LNCaP clone FGC (cell line): Measurements from ENCODE around the gene STXBP2.

Experiments used
- DNase-seq: peaks from one replicate; pipeline ENCODE4 v3.0.0-alpha.2; 2011; ENCODE audit warnings: low read depth
- H3K4me3 ChIP-seq: 2 replicates; pipeline ENCODE4 v1.5.1; 2011; ENCODE audit warnings: mild to moderate bottlenecking, low read depth, low read length, control low read depth
- TF ChIP-seq, protein P1 (sequence below): IDR thresholded peaks from 2 replicates; pipeline ENCODE4 v1.5.1; 2012; ENCODE audit warnings: mild to moderate bottlenecking; ENCODE audit not compliant: control insufficient read depth, insufficient read depth; ENCODE audit errors: extremely low read depth

Gene STXBP2

GRCh38 chr19:7681340-7682174 is 44.6 kb downstream of the STXBP2 start:
- DNase-seq, result no peak
- TF ChIP-seq, protein P1, sequence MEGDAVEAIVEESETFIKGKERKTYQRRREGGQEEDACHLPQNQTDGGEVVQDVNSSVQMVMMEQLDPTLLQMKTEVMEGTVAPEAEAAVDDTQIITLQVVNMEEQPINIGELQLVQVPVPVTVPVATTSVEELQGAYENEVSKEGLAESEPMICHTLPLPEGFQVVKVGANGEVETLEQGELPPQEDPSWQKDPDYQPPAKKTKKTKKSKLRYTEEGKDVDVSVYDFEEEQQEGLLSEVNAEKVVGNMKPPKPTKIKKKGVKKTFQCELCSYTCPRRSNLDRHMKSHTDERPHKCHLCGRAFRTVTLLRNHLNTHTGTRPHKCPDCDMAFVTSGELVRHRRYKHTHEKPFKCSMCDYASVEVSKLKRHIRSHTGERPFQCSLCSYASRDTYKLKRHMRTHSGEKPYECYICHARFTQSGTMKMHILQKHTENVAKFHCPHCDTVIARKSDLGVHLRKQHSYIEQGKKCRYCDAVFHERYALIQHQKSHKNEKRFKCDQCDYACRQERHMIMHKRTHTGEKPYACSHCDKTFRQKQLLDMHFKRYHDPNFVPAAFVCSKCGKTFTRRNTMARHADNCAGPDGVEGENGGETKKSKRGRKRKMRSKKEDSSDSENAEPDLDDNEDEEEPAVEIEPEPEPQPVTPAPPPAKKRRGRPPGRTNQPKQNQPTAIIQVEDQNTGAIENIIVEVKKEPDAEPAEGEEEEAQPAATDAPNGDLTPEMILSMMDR, result peak; percentile 69
- peak overlapping the region; percentile 85 for H3K4me3 ChIP-seq

DNA sequence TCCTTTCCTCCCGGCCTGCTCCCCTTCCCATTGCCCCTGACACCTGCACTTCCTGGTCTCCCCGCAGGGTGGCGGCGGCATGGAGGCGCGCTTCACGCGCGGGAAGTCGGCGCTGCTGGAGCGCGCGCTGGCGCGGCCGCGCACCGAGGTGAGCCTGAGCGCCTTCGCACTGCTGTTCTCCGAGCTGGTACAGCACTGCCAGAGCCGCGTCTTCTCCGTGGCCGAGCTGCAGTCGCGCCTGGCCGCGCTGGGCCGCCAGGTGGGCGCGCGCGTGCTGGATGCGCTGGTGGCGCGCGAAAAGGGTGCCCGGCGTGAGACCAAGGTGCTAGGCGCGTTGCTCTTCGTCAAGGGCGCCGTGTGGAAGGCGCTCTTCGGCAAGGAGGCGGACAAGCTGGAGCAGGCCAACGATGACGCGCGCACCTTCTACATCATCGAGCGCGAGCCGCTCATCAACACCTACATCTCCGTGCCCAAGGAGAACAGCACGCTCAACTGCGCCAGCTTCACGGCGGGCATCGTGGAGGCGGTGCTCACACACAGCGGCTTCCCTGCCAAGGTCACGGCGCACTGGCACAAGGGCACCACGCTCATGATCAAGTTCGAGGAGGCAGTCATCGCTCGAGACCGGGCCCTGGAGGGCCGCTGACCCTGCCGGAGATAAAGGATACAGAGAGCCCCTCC is 45.4 kb downstream of the STXBP2 start:
- DNase-seq, result no peak
- H3K4me3 ChIP-seq, result peak overlapping the region; percentile 85
- TF ChIP-seq, protein P1, result no peak

GRCh38 chr19:7685546-7686445 is 48.9 kb downstream of the STXBP2 start:
- no peak for DNase-seq
- TF ChIP-seq, protein P1, result no peak
- no peak overlapping the region for H3K4me3 ChIP-seq

- DNase-seq, result no peak
- no peak overlapping the region for H3K4me3 ChIP-seq
- TF ChIP-seq, protein P1, result no peak
These were observed 50.3 kb downstream of the STXBP2 start for GRCh38 chr19:7687177-7687576.

DNA sequence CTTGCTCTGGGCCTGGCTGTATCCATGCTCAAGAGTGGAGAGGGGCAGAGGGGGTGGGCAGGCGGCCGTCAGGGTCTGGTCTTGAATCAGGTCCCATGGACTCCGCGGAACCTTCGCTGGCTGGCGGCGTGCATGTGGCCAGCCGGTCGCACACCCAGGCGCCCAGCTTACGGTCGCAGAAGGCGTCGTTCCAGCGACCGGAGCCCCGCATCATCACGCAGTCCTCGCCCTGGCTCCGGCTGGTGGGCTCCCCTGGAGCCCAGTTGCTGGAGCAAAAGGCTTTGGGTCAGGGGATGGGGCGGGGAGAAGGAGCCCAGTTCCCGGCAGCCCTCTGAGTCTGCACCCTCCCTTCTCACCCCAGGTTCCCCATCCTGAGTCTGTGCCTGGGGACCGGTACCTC is 52.3 kb downstream of the STXBP2 start:
- TF ChIP-seq, protein P1, result no peak
- no peak overlapping the region for H3K4me3 ChIP-seq
- no peak for DNase-seq

DNA sequence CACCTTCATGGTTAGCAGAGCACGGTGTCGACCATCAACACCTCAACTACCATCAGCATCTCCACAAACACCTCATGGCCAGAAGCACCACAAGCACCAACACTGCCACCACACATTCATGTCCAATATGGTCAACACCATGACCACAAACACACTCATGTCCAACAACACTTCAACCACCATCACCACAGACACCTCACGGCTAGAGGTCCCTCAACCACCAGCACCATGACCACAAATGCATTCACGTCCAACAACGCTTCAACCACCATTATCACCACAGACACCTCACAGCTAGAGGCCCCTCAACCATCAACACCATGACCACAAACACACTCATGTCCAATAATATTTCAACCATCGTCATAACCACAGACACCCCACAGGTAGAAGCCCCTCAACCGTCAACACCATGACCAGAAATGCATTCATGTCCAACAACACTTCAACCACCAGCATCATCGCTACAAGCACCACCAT is 53.9 kb downstream of the STXBP2 start:
- no peak for DNase-seq
- TF ChIP-seq, protein P1, result no peak
- H3K4me3 ChIP-seq, result no peak overlapping the region
